Stimulated activated CD4-positive, alpha-beta T cell treated with anti-CD3 and anti-CD28 coated beads, Interleukin-2, amount 100 ng/mL, for 4 hours (primary cell): ENCODE data around the gene SRP54.
A peak's percentile ranks its signal among the peaks of the same experiment; 100 is the strongest.
"Not testable (repeated sequence)": the region's sequence is repeated elsewhere in the genome, so short reads cannot be mapped to it uniquely, and the experiment has no call there.

ENCODE experiments used
- DNase-seq: peaks from one replicate; pipeline ENCODE4 v3.0.0-alpha.2; 2020; ENCODE audit warnings: low read depth

SRP54 gene

GRCh38 chr14:34982421-34983147 is at the start of gene SRP54:
Gene SRP54, plus strand, starts transcription at chr14:34982992. Its CDS starts 13,718 bp downstream, at chr14:34996710.
- peak; percentile 100 for DNase-seq

- DNase-seq: no peak
Measured at GRCh38 chr14:34933301-34933700, 49.5 kb upstream of the SRP54 start.

- no peak for DNase-seq
Measured at GRCh38 chr14:34935488-34935887, 47.3 kb upstream of the SRP54 start.

- DNase-seq: no peak
Measured at GRCh38 chr14:34937442-34937841, 45.4 kb upstream of the SRP54 start.

- DNase-seq: no peak
Measured at GRCh38 chr14:34937876-34938275, 44.9 kb upstream of the SRP54 start.

- DNase-seq: no peak
Measured at GRCh38 chr14:34943506-34943905, 39.3 kb upstream of the SRP54 start.

GRCh38 chr14:34944744-34945143 is 38.0 kb upstream of the SRP54 start:
- no peak for DNase-seq

GRCh38 chr14:34946699-34947098 is 36.1 kb upstream of the SRP54 start:
- no peak for DNase-seq

GRCh38 chr14:34951286-34951685 is 31.5 kb upstream of the SRP54 start:
- DNase-seq: no peak

GRCh38 chr14:34956931-34957330 is 25.9 kb upstream of the SRP54 start:
- no peak for DNase-seq

- no peak for DNase-seq
Measured at GRCh38 chr14:34957771-34958286, 25.0 kb upstream of the SRP54 start.

- DNase-seq: not testable (repeated sequence)
Measured at GRCh38 chr14:34962106-34962505, 20.7 kb upstream of the SRP54 start.

- DNase-seq: no peak
Measured at GRCh38 chr14:34964977-34965764, 17.6 kb upstream of the SRP54 start.

- no peak for DNase-seq
Measured at GRCh38 chr14:34965912-34966311, 16.9 kb upstream of the SRP54 start.

GRCh38 chr14:34966413-34966812 is 16.4 kb upstream of the SRP54 start:
- DNase-seq: no peak

- no peak for DNase-seq
Measured at GRCh38 chr14:34970665-34971064, 12.1 kb upstream of the SRP54 start.

- DNase-seq: no peak
Measured at GRCh38 chr14:34971381-34971780, 11.4 kb upstream of the SRP54 start.

- DNase-seq: no peak
Measured at GRCh38 chr14:34971801-34972200, 11.0 kb upstream of the SRP54 start.

GRCh38 chr14:34978444-34978843 is 4.3 kb upstream of the SRP54 start:
- no peak for DNase-seq

- DNase-seq: no peak
Measured at GRCh38 chr14:34980337-34980900, 2.4 kb upstream of the SRP54 start.

- peak; percentile 9 for DNase-seq
Measured at GRCh38 chr14:34981743-34982420, 910 bp upstream of the SRP54 start.

GRCh38 chr14:34983148-34983760 is 462 bp downstream of the SRP54 start:
- DNase-seq: no peak
